Upper lobe of left lung (tissue), 4 donors: ENCODE results near the gene JMJD1C.

Experiments used
- EP300 ChIP-seq, 4 donors: sonication (generic); formaldehyde crosslinking; IDR thresholded peaks; one replicate each; pipeline ENCODE4 v1.5.1; 2017; ENCODE audit warnings: antibody characterized with exemption in 4 of 4, control low read depth in 2 of 4
- POLR2A ChIP-seq, 4 donors: fragments of 450-650 bp; IDR thresholded peaks; one replicate each; pipeline ENCODE4 v1.5.1; 2016 to 2017; ENCODE audit warnings: antibody characterized with exemption in 4 of 4, mild to moderate bottlenecking in 2 of 4
- POLR2AphosphoS5 ChIP-seq, 2 donors: sonication (generic); formaldehyde crosslinking; IDR thresholded peaks; one replicate each; pipeline ENCODE4 v1.5.1; 2017; ENCODE audit warnings: antibody characterized with exemption in 2 of 2
- TF ChIP-seq, protein P1 (sequence below), 6 experiments: fragments of 450-650 bp in 4 of 6; fragments of 200-600 bp in 2 of 6; sonication (generic) in 2 of 6; IDR thresholded peaks; one replicate each; pipeline ENCODE4 v1.5.1; 2016 to 2019; ENCODE audit warnings: antibody characterized with exemption in 6 of 6

DNA sequence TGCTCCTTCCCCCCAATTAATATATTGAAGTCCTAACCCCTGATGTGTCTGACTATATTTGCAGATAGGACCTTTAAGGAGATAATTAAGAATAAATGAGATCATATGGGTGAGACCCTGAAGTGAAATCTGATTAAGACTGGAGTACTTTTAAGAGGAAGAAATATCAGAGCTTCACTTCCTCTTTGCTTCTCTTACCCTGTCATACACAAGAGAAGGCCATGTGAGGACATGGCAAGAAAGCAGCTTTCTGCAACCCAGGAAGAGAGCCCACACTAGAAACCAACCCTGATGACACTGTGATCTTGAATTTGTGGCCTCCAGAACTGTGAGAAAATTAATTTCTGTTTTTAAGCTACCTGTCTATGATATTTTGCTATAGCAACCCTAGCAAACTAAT, 44.2 kb downstream of the JMJD1C start:
- no peak for TF ChIP-seq POLR2AphosphoS5 (IDR thresholded peaks at IDR 0.05)
- TF ChIP-seq, protein P1, sequence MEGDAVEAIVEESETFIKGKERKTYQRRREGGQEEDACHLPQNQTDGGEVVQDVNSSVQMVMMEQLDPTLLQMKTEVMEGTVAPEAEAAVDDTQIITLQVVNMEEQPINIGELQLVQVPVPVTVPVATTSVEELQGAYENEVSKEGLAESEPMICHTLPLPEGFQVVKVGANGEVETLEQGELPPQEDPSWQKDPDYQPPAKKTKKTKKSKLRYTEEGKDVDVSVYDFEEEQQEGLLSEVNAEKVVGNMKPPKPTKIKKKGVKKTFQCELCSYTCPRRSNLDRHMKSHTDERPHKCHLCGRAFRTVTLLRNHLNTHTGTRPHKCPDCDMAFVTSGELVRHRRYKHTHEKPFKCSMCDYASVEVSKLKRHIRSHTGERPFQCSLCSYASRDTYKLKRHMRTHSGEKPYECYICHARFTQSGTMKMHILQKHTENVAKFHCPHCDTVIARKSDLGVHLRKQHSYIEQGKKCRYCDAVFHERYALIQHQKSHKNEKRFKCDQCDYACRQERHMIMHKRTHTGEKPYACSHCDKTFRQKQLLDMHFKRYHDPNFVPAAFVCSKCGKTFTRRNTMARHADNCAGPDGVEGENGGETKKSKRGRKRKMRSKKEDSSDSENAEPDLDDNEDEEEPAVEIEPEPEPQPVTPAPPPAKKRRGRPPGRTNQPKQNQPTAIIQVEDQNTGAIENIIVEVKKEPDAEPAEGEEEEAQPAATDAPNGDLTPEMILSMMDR (IDR thresholded peaks at IDR 0.05) = no peak
- no peak for TF ChIP-seq POLR2A (IDR thresholded peaks at IDR 0.05)
- TF ChIP-seq EP300 (IDR thresholded peaks at IDR 0.05) = no peak
